ENCODE data around the gene SGSH.
A peak's percentile ranks its signal among the peaks of the same experiment; 100 is the strongest.
"Not testable (repeated sequence)": the region's sequence is repeated elsewhere in the genome, so short reads cannot be mapped to it uniquely, and the experiment has no call there.

Gene SGSH

GRCh38 chr17:80203471-80203963, 16.6 kb downstream of the SGSH start:
- TF ChIP-seq CTCF (conservative IDR thresholded peaks at IDR 0.05; ENCODE audit: control insufficient read depth, insufficient read depth, low read depth, low read length), result no peak
- no peak overlapping the region for H3K4me3 ChIP-seq (ENCODE audit: control insufficient read depth, low read depth, low read length)
- no peak for DNase-seq (ENCODE audit: low read depth)

GRCh38 chr17:80202197-80202596, 17.9 kb downstream of the SGSH start:
- no peak for TF ChIP-seq CTCF (conservative IDR thresholded peaks at IDR 0.05; ENCODE audit: control insufficient read depth, insufficient read depth, low read depth, low read length)
- no peak overlapping the region for H3K4me3 ChIP-seq (ENCODE audit: control insufficient read depth, low read depth, low read length)
- DNase-seq (ENCODE audit: low read depth), result no peak

GRCh38 chr17:80201446-80201845, 18.7 kb downstream of the SGSH start:
- no peak overlapping the region for H3K4me3 ChIP-seq (ENCODE audit: control insufficient read depth, low read depth, low read length)
- DNase-seq (ENCODE audit: low read depth), result no peak
- no peak for TF ChIP-seq CTCF (conservative IDR thresholded peaks at IDR 0.05; ENCODE audit: control insufficient read depth, insufficient read depth, low read depth, low read length)

GRCh38 chr17:80199295-80199694, 20.8 kb downstream of the SGSH start:
- DNase-seq (ENCODE audit: low read depth); H3K4me3 ChIP-seq (ENCODE audit: control insufficient read depth, low read depth, low read length): not testable (repeated sequence)

GRCh38 chr17:80198144-80198661, 21.9 kb downstream of the SGSH start:
- no peak for DNase-seq (ENCODE audit: low read depth)
- TF ChIP-seq CTCF (conservative IDR thresholded peaks at IDR 0.05; ENCODE audit: control insufficient read depth, insufficient read depth, low read depth, low read length), result no peak
- no peak overlapping the region for H3K4me3 ChIP-seq (ENCODE audit: control insufficient read depth, low read depth, low read length)

GRCh38 chr17:80196652-80197051, 23.5 kb downstream of the SGSH start:
- DNase-seq (ENCODE audit: low read depth), result no peak
- H3K4me3 ChIP-seq (ENCODE audit: control insufficient read depth, low read depth, low read length), result no peak overlapping the region
- TF ChIP-seq CTCF (conservative IDR thresholded peaks at IDR 0.05; ENCODE audit: control insufficient read depth, insufficient read depth, low read depth, low read length), result no peak

GRCh38 chr17:80195671-80196529, 24.2 kb downstream of the SGSH start:
- peak; percentile 90 for TF ChIP-seq CTCF (conservative IDR thresholded peaks at IDR 0.05; ENCODE audit: control insufficient read depth, insufficient read depth, low read depth, low read length)
- no peak for DNase-seq (ENCODE audit: low read depth)
- no peak overlapping the region for H3K4me3 ChIP-seq (ENCODE audit: control insufficient read depth, low read depth, low read length)

Measured in fibroblast of mammary gland (primary cell).